ENCODE measurements around the gene RAB8B. TPM values are rescaled to one million over a fixed set of nuclear protein-coding genes. Genes with fewer than 3 reads are reported as not detected.

RAB8B gene
- 4.9 and 14.2 TPM in 2 replicates for total RNA-seq (2014; rRNA removed; shearing (Covaris generic); ENCODE audit: low replicate concordance)

GRCh38 chr15:63188926-63189871 is at the start of gene RAB8B:
Gene RAB8B (plus strand): TSS chr15:63189606. CDS start chr15:63189625, 19 bp downstream.
- Histone ChIP-seq H3K27me3 (ENCODE audit: low read length) (no peaks in the 10 kb centered on the region), H3K27ac (ENCODE audit: low read length) (no peak within 1 kb of the TSS), H3K4me1 (ENCODE audit: low read length) (peaks cover 32% of the 10 kb centered on the region), H3K9me3 (ENCODE audit: low read length) (no peaks in the 10 kb centered on the region), H3K36me3 (ENCODE audit: insufficient read depth, low read length) (no peaks in the 10 kb centered on the region), H3K9ac (ENCODE audit: low read length) (peak within 1 kb of the TSS; percentile 82), H4K20me1 (ENCODE audit: insufficient read depth, low read depth, low read length) (no peaks in the 10 kb centered on the region), H3K79me2 (ENCODE audit: low read length) (no peaks in the 10 kb centered on the region), H2AFZ (ENCODE audit: low read length) (peak within 1 kb of the TSS; percentile 98), H3K9me2 (replicated peaks; ENCODE audit: insufficient read depth, low read length) (no peaks in the 10 kb centered on the region), H3K4me3 (ENCODE audit: low read length) (peak within 1 kb of the TSS; percentile 79), H3K4me2 (ENCODE audit: low read depth, low read length, poor library complexity, severe bottlenecking) (peak within 1 kb of the TSS; percentile 72)
- DNase-seq, result peak; percentile 98

GRCh38 chr15:63140936-63141335 is 48.5 kb upstream of the RAB8B start:
- Histone ChIP-seq H3K4me1 (ENCODE audit: low read length) (no peaks in the 10 kb centered on the region), H3K27ac (ENCODE audit: low read length) (no peak overlapping the region), H2AFZ (ENCODE audit: low read length) (no peak overlapping the region), H3K27me3 (ENCODE audit: low read length) (no peaks in the 10 kb centered on the region), H3K36me3 (ENCODE audit: insufficient read depth, low read length) (no peaks in the 10 kb centered on the region), H3K79me2 (ENCODE audit: low read length) (no peaks in the 10 kb centered on the region), H3K9me2 (replicated peaks; ENCODE audit: insufficient read depth, low read length) (no peaks in the 10 kb centered on the region), H3K4me2 (ENCODE audit: low read depth, low read length, poor library complexity, severe bottlenecking) (no peak overlapping the region), H3K9me3 (ENCODE audit: low read length) (no peaks in the 10 kb centered on the region), H4K20me1 (ENCODE audit: insufficient read depth, low read depth, low read length) (no peaks in the 10 kb centered on the region), H3K9ac (ENCODE audit: low read length) (no peak overlapping the region), H3K4me3 (ENCODE audit: low read length) (no peak overlapping the region)
- no peak for DNase-seq

- no peaks in the 10 kb centered on the region for H3K36me3 ChIP-seq (ENCODE audit: insufficient read depth, low read length)
- H3K4me2 ChIP-seq (ENCODE audit: low read depth, low read length, poor library complexity, severe bottlenecking), result no peak overlapping the region
- no peak overlapping the region for H2AFZ ChIP-seq (ENCODE audit: low read length)
- DNase-seq, result no peak
- H3K9me2 ChIP-seq (replicated peaks; ENCODE audit: insufficient read depth, low read length), result no peaks in the 10 kb centered on the region
- H3K27me3 ChIP-seq (ENCODE audit: low read length), result no peaks in the 10 kb centered on the region
- no peaks in the 10 kb centered on the region for H4K20me1 ChIP-seq (ENCODE audit: insufficient read depth, low read depth, low read length)
- H3K27ac ChIP-seq (ENCODE audit: low read length), result no peak overlapping the region
- H3K4me1 ChIP-seq (ENCODE audit: low read length), result no peaks in the 10 kb centered on the region
- H3K9me3 ChIP-seq (ENCODE audit: low read length), result no peaks in the 10 kb centered on the region
- no peaks in the 10 kb centered on the region for H3K79me2 ChIP-seq (ENCODE audit: low read length)
- no peak overlapping the region for H3K4me3 ChIP-seq (ENCODE audit: low read length)
- H3K9ac ChIP-seq (ENCODE audit: low read length), result no peak overlapping the region
These were observed 44.0 kb upstream of the RAB8B start for GRCh38 chr15:63145426-63145825.

- Histone ChIP-seq H3K27ac (ENCODE audit: low read length) (no peak overlapping the region), H3K79me2 (ENCODE audit: low read length) (no peaks in the 10 kb centered on the region), H3K27me3 (ENCODE audit: low read length) (no peaks in the 10 kb centered on the region), H4K20me1 (ENCODE audit: insufficient read depth, low read depth, low read length) (no peaks in the 10 kb centered on the region), H3K4me1 (ENCODE audit: low read length) (no peaks in the 10 kb centered on the region), H3K9me3 (ENCODE audit: low read length) (no peaks in the 10 kb centered on the region), H3K9me2 (replicated peaks; ENCODE audit: insufficient read depth, low read length) (no peaks in the 10 kb centered on the region), H3K4me3 (ENCODE audit: low read length) (no peak overlapping the region), H2AFZ (ENCODE audit: low read length) (no peak overlapping the region), H3K9ac (ENCODE audit: low read length) (no peak overlapping the region), H3K4me2 (ENCODE audit: low read depth, low read length, poor library complexity, severe bottlenecking) (no peak overlapping the region), H3K36me3 (ENCODE audit: insufficient read depth, low read length) (no peaks in the 10 kb centered on the region)
- DNase-seq, result no peak
These were observed 42.7 kb upstream of the RAB8B start for GRCh38 chr15:63146684-63147083.

- Histone ChIP-seq H3K9me2 (replicated peaks; ENCODE audit: insufficient read depth, low read length) (no peaks in the 10 kb centered on the region), H3K4me2 (ENCODE audit: low read depth, low read length, poor library complexity, severe bottlenecking) (no peak overlapping the region), H3K4me1 (ENCODE audit: low read length) (peaks cover 11% of the 10 kb centered on the region), H4K20me1 (ENCODE audit: insufficient read depth, low read depth, low read length) (no peaks in the 10 kb centered on the region), H3K9ac (ENCODE audit: low read length) (no peak overlapping the region), H3K27ac (ENCODE audit: low read length) (no peak overlapping the region), H3K4me3 (ENCODE audit: low read length) (no peak overlapping the region), H2AFZ (ENCODE audit: low read length) (no peak overlapping the region), H3K79me2 (ENCODE audit: low read length) (peaks cover 15% of the 10 kb centered on the region), H3K36me3 (ENCODE audit: insufficient read depth, low read length) (peaks cover 10% of the 10 kb centered on the region; the same call in 1 of the 2 replicates), H3K9me3 (ENCODE audit: low read length) (no peaks in the 10 kb centered on the region), H3K27me3 (ENCODE audit: low read length) (no peaks in the 10 kb centered on the region)
- DNase-seq, result no peak
These were observed 37.7 kb upstream of the RAB8B start for GRCh38 chr15:63151665-63152064.

GRCh38 chr15:63155486-63155885 is 33.9 kb upstream of the RAB8B start:
- no peak for DNase-seq
- Histone ChIP-seq H3K27ac (ENCODE audit: low read length) (no peak overlapping the region), H3K79me2 (ENCODE audit: low read length) (peaks cover 20% of the 10 kb centered on the region), H3K4me2 (ENCODE audit: low read depth, low read length, poor library complexity, severe bottlenecking) (peak overlapping the region; percentile 77), H2AFZ (ENCODE audit: low read length) (no peak overlapping the region), H3K27me3 (ENCODE audit: low read length) (no peaks in the 10 kb centered on the region), H3K36me3 (ENCODE audit: insufficient read depth, low read length) (peaks cover 10% of the 10 kb centered on the region; the same call in 1 of the 2 replicates), H3K9me3 (ENCODE audit: low read length) (no peaks in the 10 kb centered on the region), H3K4me3 (ENCODE audit: low read length) (peak overlapping the region; percentile 98; the same call in 1 of the 2 replicates), H3K9me2 (replicated peaks; ENCODE audit: insufficient read depth, low read length) (no peaks in the 10 kb centered on the region), H3K4me1 (ENCODE audit: low read length) (peaks cover 17% of the 10 kb centered on the region), H3K9ac (ENCODE audit: low read length) (no peak overlapping the region; the same call in 1 of the 2 replicates), H4K20me1 (ENCODE audit: insufficient read depth, low read depth, low read length) (no peaks in the 10 kb centered on the region)

- Histone ChIP-seq H3K9ac (ENCODE audit: low read length) (peak overlapping the region; percentile 91), H3K27me3 (ENCODE audit: low read length) (no peaks in the 10 kb centered on the region), H3K4me1 (ENCODE audit: low read length) (peaks cover 17% of the 10 kb centered on the region), H4K20me1 (ENCODE audit: insufficient read depth, low read depth, low read length) (no peaks in the 10 kb centered on the region), H3K36me3 (ENCODE audit: insufficient read depth, low read length) (peaks cover 10% of the 10 kb centered on the region; the same call in 1 of the 2 replicates), H3K27ac (ENCODE audit: low read length) (peak overlapping the region; percentile 44), H3K9me3 (ENCODE audit: low read length) (no peaks in the 10 kb centered on the region), H3K4me3 (ENCODE audit: low read length) (peak overlapping the region; percentile 98), H3K79me2 (ENCODE audit: low read length) (peaks cover 20% of the 10 kb centered on the region), H3K4me2 (ENCODE audit: low read depth, low read length, poor library complexity, severe bottlenecking) (peak overlapping the region; percentile 77), H2AFZ (ENCODE audit: low read length) (peak overlapping the region; percentile 77; the same call in 1 of the 2 replicates), H3K9me2 (replicated peaks; ENCODE audit: insufficient read depth, low read length) (no peaks in the 10 kb centered on the region)
- peak; percentile 43 for DNase-seq
These were observed 33.2 kb upstream of the RAB8B start for GRCh38 chr15:63156086-63156710.

- H3K79me2 ChIP-seq (ENCODE audit: low read length), result peaks cover 20% of the 10 kb centered on the region
- H3K27ac ChIP-seq (ENCODE audit: low read length), result peak overlapping the region; percentile 44
- H4K20me1 ChIP-seq (ENCODE audit: insufficient read depth, low read depth, low read length), result no peaks in the 10 kb centered on the region
- H3K4me3 ChIP-seq (ENCODE audit: low read length), result peak overlapping the region; percentile 98
- peaks cover 17% of the 10 kb centered on the region for H3K4me1 ChIP-seq (ENCODE audit: low read length)
- H3K9ac ChIP-seq (ENCODE audit: low read length), result peak overlapping the region; percentile 91
- H3K4me2 ChIP-seq (ENCODE audit: low read depth, low read length, poor library complexity, severe bottlenecking), result peak overlapping the region; percentile 77
- H3K36me3 ChIP-seq (ENCODE audit: insufficient read depth, low read length), result peaks cover 10% of the 10 kb centered on the region; the same call in 1 of the 2 replicates
- DNase-seq, result peak; percentile 55
- no peaks in the 10 kb centered on the region for H3K27me3 ChIP-seq (ENCODE audit: low read length)
- peak overlapping the region; percentile 77; the same call in 1 of the 2 replicates for H2AFZ ChIP-seq (ENCODE audit: low read length)
- no peaks in the 10 kb centered on the region for H3K9me3 ChIP-seq (ENCODE audit: low read length)
- no peaks in the 10 kb centered on the region for H3K9me2 ChIP-seq (replicated peaks; ENCODE audit: insufficient read depth, low read length)
These were observed 32.7 kb upstream of the RAB8B start for GRCh38 chr15:63156755-63157117.

Data from Karpas-422 (cell line).